ENCODE results near the gene REEP1. TPM values are rescaled to one million over a fixed set of nuclear protein-coding genes. Genes with fewer than 3 reads are reported as not detected.

The REEP1 gene
- total and polyA plus RNA-seq, 8 donors, result 1.4 to 7.0 (median 4.0) TPM

DNA sequence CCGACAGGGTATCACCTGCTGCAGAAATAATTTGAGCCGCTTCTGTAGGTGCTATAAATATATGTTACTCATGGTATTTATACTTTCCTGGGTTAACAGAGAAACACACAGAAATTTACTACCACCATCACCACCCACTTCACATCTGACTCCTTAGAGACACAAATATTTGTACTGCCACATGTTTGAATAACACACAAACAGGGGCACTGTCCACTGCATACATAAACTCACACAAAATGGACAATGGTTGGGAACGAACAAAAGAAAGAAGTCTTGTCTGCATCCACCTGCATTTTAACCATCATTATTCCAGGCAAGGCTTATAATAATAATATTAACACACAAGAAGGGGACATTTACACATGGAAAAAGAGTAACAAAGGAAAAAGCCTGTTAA, 166.1 kb downstream of the REEP1 start:
- Histone ChIP-seq H3K36me3 (peaks cover 0 to 28% (median 0%) of the 10 kb centered on the region in 3 donors), H3K9me3 (no peaks in the 10 kb centered on the region), H3K4me1 (peaks cover 2 to 9% (median 3%) of the 10 kb centered on the region in 3 donors), H3K27ac (no peak overlapping the region), H3K4me3 (no peak overlapping the region), H3K27me3 (no peaks in the 10 kb centered on the region)
- FAIRE-seq (no peak), ATAC-seq (no peak), DNase-seq (no peak)
- WGBS, 2 donors, result 77 to 90% methylated on average over 3 of the region's 3 CpGs
- intact Hi-C loops (cut with DNase I), result no loop called here
- TF ChIP-seq CTCF (IDR thresholded peaks at IDR 0.05), result no peak

DNA sequence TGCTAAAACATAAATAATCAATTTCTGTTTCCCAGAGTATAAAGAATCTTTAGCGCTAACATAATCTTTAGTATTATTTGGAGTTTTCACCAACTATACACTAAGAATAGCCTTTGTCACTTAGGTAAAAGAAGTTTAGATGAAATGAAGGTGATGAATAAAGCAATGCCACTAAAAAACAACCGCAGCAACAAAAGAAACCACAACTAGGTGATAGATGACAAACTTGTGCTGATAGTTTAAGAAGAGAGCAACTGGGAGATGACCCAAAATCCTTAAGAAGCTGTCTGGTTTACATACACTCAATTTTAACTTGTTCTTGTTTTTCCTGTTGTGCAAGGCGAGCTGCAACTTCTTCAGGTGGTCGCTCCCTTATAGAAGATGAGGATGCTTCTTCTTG, 167.0 kb downstream of the REEP1 start:
- no peak for TF ChIP-seq CTCF (IDR thresholded peaks at IDR 0.05)
- Histone ChIP-seq H3K4me1 (peaks cover 0 to under 1% (median 0%) of the 10 kb centered on the region in 3 donors), H3K27ac (no peak overlapping the region), H3K27me3 (no peaks in the 10 kb centered on the region), H3K4me3 (no peak overlapping the region), H3K36me3 (peaks cover 0 to 37% (median 0%) of the 10 kb centered on the region in 3 donors), H3K9me3 (no peaks in the 10 kb centered on the region)
- intact Hi-C loops (cut with DNase I), result no loop called here
- no peak for DNase-seq
- WGBS, 2 donors, result 95 to 97% methylated on average over 4 of the region's 4 CpGs
- no peak for FAIRE-seq
- no peak for ATAC-seq

Small RNA genes within 50 kb of the gene (microRNA-seq; reads per million reads assigned to microRNA genes)
- 0 to 0.29 reads per million in 2 donors for gene MIR4779

Other genes starting within 250 kb of the REEP1 start
- 10 to 100 TPM in 4 of 6 donors, 1 to 10 TPM in 2; 8.6 to 19.0 (median 15.3) TPM for gene POLR1A, start 231.7 kb downstream of the REEP1 start, total RNA-seq
- gene POLR1A, start 231.7 kb downstream of the REEP1 start, polyA plus RNA-seq, result 1 to 10 TPM; 3.9 to 5.0 TPM
- gene PTCD3, start 231.4 kb downstream of the REEP1 start, total RNA-seq, result 10 to 100 TPM; 24.1 to 42.7 (median 30.4) TPM
- gene PTCD3, start 231.4 kb downstream of the REEP1 start, polyA plus RNA-seq, result 10 to 100 TPM; 15.8 to 32.1 TPM
- gene IMMT, start 142.2 kb downstream of the REEP1 start, total RNA-seq, result 10 to 100 TPM; 28.7 to 44.5 (median 38.2) TPM
- 10 to 100 TPM; 18.1 to 39.3 TPM for gene IMMT, start 142.2 kb downstream of the REEP1 start, polyA plus RNA-seq
- gene MRPL35, start 138.2 kb downstream of the REEP1 start, total RNA-seq, result 10 to 100 TPM in 4 of 6 donors, 1 to 10 TPM in 2; 6.1 to 17.5 (median 13.9) TPM
- 10 to 100 TPM in 1 of 2 donors, 1 to 10 TPM in 1; 9.1 to 12.0 TPM for gene MRPL35, start 138.2 kb downstream of the REEP1 start, polyA plus RNA-seq
- 10 to 100 TPM; 21.6 to 35.4 (median 28.3) TPM for gene KDM3A, start 103.7 kb upstream of the REEP1 start, total RNA-seq
- 10 to 100 TPM; 15.4 to 23.0 TPM for gene KDM3A, start 103.7 kb upstream of the REEP1 start, polyA plus RNA-seq
- gene CHMP3, start 225.8 kb upstream of the REEP1 start, total RNA-seq, result 10 to 100 TPM; 62.0 to 87.6 (median 80.9) TPM
- 10 to 100 TPM; 25.7 to 48.7 TPM for gene CHMP3, start 225.8 kb upstream of the REEP1 start, polyA plus RNA-seq

Measured in pancreas (tissue), 10 donors.